Small intestine (tissue), 16 donors: ENCODE measurements around the gene NQO2. TPM values are rescaled to one million over a fixed set of nuclear protein-coding genes. Genes with fewer than 3 reads are reported as not detected.

Experiments used
- DNase-seq, 2 donors: peaks; one replicate each; pipeline versions ENCODE4 v3.0.0 to v3.0.0-alpha.2; 2013
- FAIRE-seq: peaks from 2 replicates; lab custom pipeline; 2012; peaks lifted over from hg19 to GRCh38; lab: Jason Lieb, UNC
- H3K27ac ChIP-seq, 3 donors: one replicate each; pipeline ENCODE4 v1.5.1; 2013; ENCODE audit warnings: low read length in 2 of 3, mild to moderate bottlenecking in 2 of 3, control low read depth in 1 of 3, inconsistent platforms in 1 of 3, low read depth in 1 of 3, moderate library complexity in 1 of 3
- H3K27me3 ChIP-seq, 3 donors: one replicate each; pipeline ENCODE4 v1.6.1; 2013; ENCODE audit warnings: low read length in 3 of 3, inconsistent platforms in 1 of 3; ENCODE audit not compliant: control insufficient read depth in 3 of 3, insufficient read depth in 3 of 3
- H3K36me3 ChIP-seq, 3 donors: one replicate each; pipeline ENCODE4 v1.6.1; 2013; ENCODE audit warnings: low read length in 3 of 3, inconsistent platforms in 1 of 3, low read depth in 1 of 3, mild to moderate bottlenecking in 1 of 3, moderate library complexity in 1 of 3; ENCODE audit not compliant: control insufficient read depth in 3 of 3, insufficient read depth in 2 of 3
- H3K4me1 ChIP-seq, 3 donors: one replicate each; pipeline ENCODE4 v1.6.1; 2013; ENCODE audit warnings: low read length in 2 of 3, inconsistent platforms in 1 of 3, low read depth in 1 of 3, mild to moderate bottlenecking in 1 of 3, moderate library complexity in 1 of 3; ENCODE audit not compliant: control insufficient read depth in 3 of 3, insufficient read depth in 2 of 3
- H3K4me3 ChIP-seq, 3 donors: one replicate each; pipeline ENCODE4 v1.5.1; 2013; ENCODE audit warnings: low read length in 3 of 3, control low read depth in 1 of 3, inconsistent platforms in 1 of 3, low read depth in 1 of 3, mild to moderate bottlenecking in 1 of 3, moderate library complexity in 1 of 3
- H3K9me3 ChIP-seq, 2 donors: one replicate each; pipeline ENCODE4 v1.6.1; 2013; ENCODE audit warnings: low read depth in 1 of 2, low read length in 1 of 2; ENCODE audit not compliant: control insufficient read depth in 2 of 2, insufficient read depth in 1 of 2
- WGBS, 3 donors: extraction: QIAGEN DNeasy Blood & Tissue Kit; methylation state at CpG; one replicate each; pipeline ENCODE4 v1.1.7; 2013; 5-methylcytosine and 5-hydroxymethylcytosine counted together
- long read RNA-seq, 10 donors: transcript quantifications; one replicate each; lab custom pipeline, GENCODE V29; 2026
- polyA plus RNA-seq, 4 donors: library from polyadenylated mRNA; stranded (reverse) in 3 of 4; unstranded in 1 of 4; fragments of 200-250 nt in 3 of 4; fragments of 120-200 nt in 1 of 4; gene quantifications; one replicate each; pipeline versions ENCODE4 v1.2.1 to v1.2.3, GENCODE V29; 2013
- donor health status: healthy with polysubstance abuse.
- donor health status: control.
- donor health status: control.
- donor health status: Bipolar disorder and iron deficiency.
- donor health status: healthy.

NQO2 gene
- 10 to 100 TPM; 23.2 to 84.5 (median 58.9) TPM for polyA plus RNA-seq
- long read RNA-seq, donor 1, full-length matches to known transcripts = 25 of 32 reads
- long read RNA-seq, donor 1, partial matches to known transcripts = 7 of 32 reads
- long read RNA-seq, donor 1, other reads (novel, unspliced or antisense) = 0 of 32 reads
- long read RNA-seq, donor 2, full-length matches to known transcripts = 3 of 3 reads
- long read RNA-seq, donor 2, partial matches to known transcripts = 0 of 3 reads
- long read RNA-seq, donor 2, other reads (novel, unspliced or antisense) = 0 of 3 reads
- long read RNA-seq, donor 3, full-length matches to known transcripts = 1 of 1 reads
- long read RNA-seq, donor 3, partial matches to known transcripts = 0 of 1 reads
- long read RNA-seq, donor 3, other reads (novel, unspliced or antisense) = 0 of 1 reads
- long read RNA-seq, donor 4 = 0 reads
- long read RNA-seq, donor 5, full-length matches to known transcripts = 2 of 2 reads
- long read RNA-seq, donor 5, partial matches to known transcripts = 0 of 2 reads
- long read RNA-seq, donor 5, other reads (novel, unspliced or antisense) = 0 of 2 reads
- long read RNA-seq, donor 6, full-length matches to known transcripts = 10 of 10 reads
- long read RNA-seq, donor 6, partial matches to known transcripts = 0 of 10 reads
- long read RNA-seq, donor 6, other reads (novel, unspliced or antisense) = 0 of 10 reads
- long read RNA-seq, donor 7, full-length matches to known transcripts = 17 of 289 reads
- long read RNA-seq, donor 7, partial matches to known transcripts = 206 of 289 reads
- long read RNA-seq, donor 7, other reads (novel, unspliced or antisense) = 66 of 289 reads
- long read RNA-seq, donor 8, full-length matches to known transcripts = 1 of 1 reads
- long read RNA-seq, donor 8, partial matches to known transcripts = 0 of 1 reads
- long read RNA-seq, donor 8, other reads (novel, unspliced or antisense) = 0 of 1 reads
- long read RNA-seq, donor 9, full-length matches to known transcripts = 1 of 1 reads
- long read RNA-seq, donor 9, partial matches to known transcripts = 0 of 1 reads
- long read RNA-seq, donor 9, other reads (novel, unspliced or antisense) = 0 of 1 reads
- long read RNA-seq, donor 10, full-length matches to known transcripts = 13 of 13 reads
- long read RNA-seq, donor 10, partial matches to known transcripts = 0 of 13 reads
- long read RNA-seq, donor 10, other reads (novel, unspliced or antisense) = 0 of 13 reads

- DNase-seq (peak in 1 of 2 donors; percentile 90), FAIRE-seq (no peak)
These were observed at the start of gene NQO2 for GRCh38 chr6:2999618-3000557. Gene NQO2, plus strand, starts transcription at chr6:2999894. Its CDS starts 6,659 bp downstream, at chr6:3006553.

DNA sequence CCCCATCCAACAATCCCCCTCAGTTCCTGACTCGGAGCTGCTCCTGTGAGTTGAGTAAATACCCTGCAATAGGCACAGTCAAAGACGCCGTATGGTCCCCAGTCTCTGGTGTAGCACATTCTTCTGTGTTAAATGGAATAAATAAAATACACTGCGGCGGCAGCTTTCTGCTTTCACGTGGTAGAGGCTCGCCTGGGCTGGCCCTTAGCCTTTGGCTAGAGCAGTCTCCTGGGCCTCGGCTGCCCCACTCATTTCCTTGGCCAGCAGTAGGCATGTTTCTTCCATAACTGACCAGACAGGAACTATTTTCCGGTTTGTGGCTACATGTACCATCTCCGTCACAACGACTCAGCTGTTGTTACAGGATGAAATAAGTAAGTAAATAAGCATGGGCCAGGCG lies 49.0 kb upstream of the NQO2 start:
- peaks cover 8 to 87% (median 10%) of the 10 kb centered on the region in 3 donors for H3K36me3 ChIP-seq
- WGBS, 3 donors = 87 to 90% (median 88%) methylated on average over 12 of the region's 12 CpGs
- FAIRE-seq = no peak

More at GRCh38 chr6:2999618-3000557, at the start of gene NQO2:
- Histone ChIP-seq H3K4me1 (peaks cover 0 to 9% (median 0%) of the 10 kb centered on the region in 3 donors), H3K9me3 (no peaks in the 10 kb centered on the region), H3K27ac (peak within 1 kb of the TSS; percentile 96 to 99 (median 99)), H3K27me3 (no peaks in the 10 kb centered on the region), H3K4me3 (peak within 1 kb of the TSS; percentile 61 to 93 (median 72)), H3K36me3 (peaks cover 0 to 16% (median 2%) of the 10 kb centered on the region in 3 donors)
- WGBS, 3 donors = 1 to 3% (median 3%) methylated on average over 35 to 85 of the region's 87 CpGs

DNA sequence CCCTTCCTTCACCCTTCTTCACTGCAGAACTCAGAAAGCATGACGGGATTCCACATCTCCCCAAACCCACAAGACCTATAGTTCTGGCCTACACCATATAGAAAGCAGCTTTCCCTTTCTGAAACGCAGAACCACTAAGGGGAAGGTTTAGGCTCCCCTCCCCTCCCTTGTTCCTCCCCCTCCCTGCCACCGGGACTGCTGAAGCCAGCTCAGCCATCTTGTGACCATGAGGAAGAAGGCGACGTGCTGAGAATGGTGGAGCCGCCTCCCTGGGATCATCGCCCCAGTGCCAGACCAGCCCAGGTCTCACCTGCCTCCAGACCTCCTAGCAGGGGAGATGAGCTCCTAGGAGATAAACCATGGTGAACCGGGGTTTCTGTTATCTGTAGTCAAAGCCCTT lies 48.0 kb upstream of the NQO2 start:
- Histone ChIP-seq H3K27me3 (no peaks in the 10 kb centered on the region), H3K27ac (peak overlapping the region in 1 of 3 donors; percentile 30), H3K4me3 (no peak overlapping the region), H3K36me3 (peaks cover 10 to 88% (median 13%) of the 10 kb centered on the region in 3 donors), H3K9me3 (no peaks in the 10 kb centered on the region), H3K4me1 (peaks cover 0 to 14% (median 0%) of the 10 kb centered on the region in 3 donors)
- DNase-seq (no peak), FAIRE-seq (no peak)
- 71 to 76% (median 71%) methylated on average over 8 of the region's 8 CpGs for WGBS, 3 donors

More for the DNA sequence above, 49.0 kb upstream of the NQO2 start:
- Histone ChIP-seq H3K27ac (no peak overlapping the region), H3K27me3 (no peaks in the 10 kb centered on the region), H3K4me1 (peaks cover 0 to 12% (median 0%) of the 10 kb centered on the region in 3 donors), H3K4me3 (no peak overlapping the region), H3K9me3 (no peaks in the 10 kb centered on the region)
- no peak for DNase-seq

DNA sequence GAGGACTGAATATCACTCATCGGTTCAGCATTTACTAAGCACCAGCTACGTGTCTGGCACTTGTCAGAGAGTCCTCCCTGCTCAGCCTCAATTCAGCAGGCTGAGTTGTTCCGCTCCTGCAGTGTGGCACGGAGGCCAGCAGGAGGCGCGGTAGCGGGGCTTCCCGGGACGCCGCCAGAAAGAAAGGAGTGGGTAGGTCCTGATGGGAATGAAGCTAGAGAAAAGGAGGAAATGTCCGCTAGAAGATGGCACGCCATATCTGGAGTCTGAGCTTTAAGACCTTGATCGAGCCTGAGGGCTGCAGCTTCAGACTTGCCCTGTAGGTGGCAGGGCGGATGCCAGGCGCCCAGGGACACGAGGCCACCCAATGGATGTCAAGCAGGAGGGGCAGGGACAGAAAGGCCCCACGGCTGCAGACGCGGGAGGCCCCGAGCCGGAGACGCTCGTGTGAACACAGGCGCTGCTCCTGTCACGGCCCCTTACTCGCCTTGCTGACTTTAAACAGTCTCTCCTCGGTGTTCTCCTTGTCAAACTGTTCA lies 47.1 kb upstream of the NQO2 start:
- Histone ChIP-seq H3K27ac (peak overlapping the region; percentile 25 to 73 (median 61)), H3K9me3 (no peaks in the 10 kb centered on the region), H3K4me3 (no peak overlapping the region), H3K4me1 (peaks cover 0 to 23% (median 3%) of the 10 kb centered on the region in 3 donors), H3K27me3 (no peaks in the 10 kb centered on the region), H3K36me3 (peaks cover 7 to 88% (median 13%) of the 10 kb centered on the region in 3 donors)
- FAIRE-seq (no peak), DNase-seq (peak; percentile 94)
- WGBS, 3 donors = 12 to 26% (median 19%) methylated on average over 27 of the region's 27 CpGs

- peaks cover 7 to 88% (median 11%) of the 10 kb centered on the region in 3 donors for H3K36me3 ChIP-seq
- FAIRE-seq (no peak), DNase-seq (no peak)
- peaks cover 0 to 28% (median 3%) of the 10 kb centered on the region in 3 donors for H3K4me1 ChIP-seq
- WGBS, 3 donors = 84 to 90% (median 89%) methylated on average over 12 of the region's 12 CpGs
- H3K4me3 ChIP-seq = no peak overlapping the region
- H3K9me3 ChIP-seq = no peaks in the 10 kb centered on the region
- no peaks in the 10 kb centered on the region for H3K27me3 ChIP-seq
- peak overlapping the region in 2 of 3 donors; percentile 61 to 73 for H3K27ac ChIP-seq
These were observed 46.6 kb upstream of the NQO2 start for GRCh38 chr6:2953098-2953497.

- 75 to 86% (median 84%) methylated on average over 5 of the region's 5 CpGs for WGBS, 3 donors
- H3K4me1 ChIP-seq = peaks cover 0 to 53% (median 11%) of the 10 kb centered on the region in 3 donors
- no peak for DNase-seq
- H3K27me3 ChIP-seq = no peaks in the 10 kb centered on the region
- H3K9me3 ChIP-seq = no peaks in the 10 kb centered on the region
- peaks cover 4 to 77% (median 5%) of the 10 kb centered on the region in 3 donors for H3K36me3 ChIP-seq
- FAIRE-seq = no peak
- no peak overlapping the region for H3K4me3 ChIP-seq
- H3K27ac ChIP-seq = peak overlapping the region in 2 of 3 donors; percentile 14 to 48
These were observed 42.6 kb upstream of the NQO2 start for GRCh38 chr6:2956930-2957685.
